ENCODE data around the gene PALM3. TPM values are rescaled to one million over a fixed set of nuclear protein-coding genes. Genes with fewer than 3 reads are reported as not detected.

Gene PALM3
- total RNA-seq, 2 experiments from 2014 or later, result 0.09 TPM; not detected in 1

DNA sequence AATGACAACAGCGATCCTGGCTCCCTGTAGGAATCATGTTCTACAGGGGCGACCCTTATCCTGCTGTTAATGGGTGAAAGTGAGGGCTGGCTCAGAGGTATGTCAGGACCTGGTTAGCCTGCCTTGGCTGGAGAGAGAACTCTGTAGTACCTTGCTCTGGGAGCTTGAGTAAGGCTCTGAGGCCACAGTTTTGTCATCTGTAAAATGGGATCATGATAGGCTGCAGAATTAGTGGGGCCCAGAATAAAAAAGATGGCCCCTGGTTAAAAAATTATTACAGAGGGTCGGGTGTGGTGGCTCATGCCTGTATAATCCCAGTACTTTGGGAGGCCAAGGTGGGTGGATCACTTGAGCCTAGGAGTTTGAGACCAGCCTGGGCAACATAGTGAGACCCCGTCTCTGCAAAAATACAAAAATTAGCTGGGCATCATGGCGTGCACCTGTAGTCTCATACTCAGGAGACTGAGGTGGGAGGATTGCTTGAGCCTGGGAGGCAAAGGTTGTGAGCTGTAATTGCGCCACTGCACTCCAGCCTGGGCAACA, 39.2 kb upstream of the PALM3 start:
- Histone ChIP-seq H3K4me1 (ENCODE audit: insufficient read depth, low read length, poor library complexity, severe bottlenecking) (no peaks in the 10 kb centered on the region), H3K9me2 (ENCODE audit: insufficient read depth, low read length) (no peaks in the 10 kb centered on the region), H3K79me2 (ENCODE audit: insufficient read depth, low read depth, low read length) (no peaks in the 10 kb centered on the region), H3K9me3 (ENCODE audit: low read length) (no peaks in the 10 kb centered on the region), H3K4me3 (ENCODE audit: low read depth, low read length, poor library complexity, severe bottlenecking) (no peak overlapping the region), H2AFZ (ENCODE audit: low read length) (no peak overlapping the region), H4K20me1 (ENCODE audit: insufficient read depth, low read length) (no peaks in the 10 kb centered on the region), H3K36me3 (ENCODE audit: insufficient read depth, low read length) (peaks cover 16% of the 10 kb centered on the region), H3K4me2 (ENCODE audit: low read length) (no peak overlapping the region), H3K27ac (ENCODE audit: low read depth, low read length, poor library complexity, severe bottlenecking) (no peak overlapping the region)
- POLR2A ChIA-PET, result no interaction called here
- no TSS peak for BruUV-seq (replicated peaks)
- intact Hi-C loops (cut with micrococcal nuclease; ENCODE audit: unreplicated experiment), result no loop called here
- no peak for DNase-seq (ENCODE audit: low spot score)
- no peak for TF ChIP-seq EZH2phosphoT487 (IDR thresholded peaks at IDR 0.05; ENCODE audit: borderline replicate concordance, low read depth, low read length)
- TF ChIP-seq, protein P1, sequence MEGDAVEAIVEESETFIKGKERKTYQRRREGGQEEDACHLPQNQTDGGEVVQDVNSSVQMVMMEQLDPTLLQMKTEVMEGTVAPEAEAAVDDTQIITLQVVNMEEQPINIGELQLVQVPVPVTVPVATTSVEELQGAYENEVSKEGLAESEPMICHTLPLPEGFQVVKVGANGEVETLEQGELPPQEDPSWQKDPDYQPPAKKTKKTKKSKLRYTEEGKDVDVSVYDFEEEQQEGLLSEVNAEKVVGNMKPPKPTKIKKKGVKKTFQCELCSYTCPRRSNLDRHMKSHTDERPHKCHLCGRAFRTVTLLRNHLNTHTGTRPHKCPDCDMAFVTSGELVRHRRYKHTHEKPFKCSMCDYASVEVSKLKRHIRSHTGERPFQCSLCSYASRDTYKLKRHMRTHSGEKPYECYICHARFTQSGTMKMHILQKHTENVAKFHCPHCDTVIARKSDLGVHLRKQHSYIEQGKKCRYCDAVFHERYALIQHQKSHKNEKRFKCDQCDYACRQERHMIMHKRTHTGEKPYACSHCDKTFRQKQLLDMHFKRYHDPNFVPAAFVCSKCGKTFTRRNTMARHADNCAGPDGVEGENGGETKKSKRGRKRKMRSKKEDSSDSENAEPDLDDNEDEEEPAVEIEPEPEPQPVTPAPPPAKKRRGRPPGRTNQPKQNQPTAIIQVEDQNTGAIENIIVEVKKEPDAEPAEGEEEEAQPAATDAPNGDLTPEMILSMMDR (conservative IDR thresholded peaks at IDR 0.05; ENCODE audit: low read length), result no peak
- CTCF ChIA-PET (ENCODE audit: unreplicated experiment), result no interaction called here

DNA sequence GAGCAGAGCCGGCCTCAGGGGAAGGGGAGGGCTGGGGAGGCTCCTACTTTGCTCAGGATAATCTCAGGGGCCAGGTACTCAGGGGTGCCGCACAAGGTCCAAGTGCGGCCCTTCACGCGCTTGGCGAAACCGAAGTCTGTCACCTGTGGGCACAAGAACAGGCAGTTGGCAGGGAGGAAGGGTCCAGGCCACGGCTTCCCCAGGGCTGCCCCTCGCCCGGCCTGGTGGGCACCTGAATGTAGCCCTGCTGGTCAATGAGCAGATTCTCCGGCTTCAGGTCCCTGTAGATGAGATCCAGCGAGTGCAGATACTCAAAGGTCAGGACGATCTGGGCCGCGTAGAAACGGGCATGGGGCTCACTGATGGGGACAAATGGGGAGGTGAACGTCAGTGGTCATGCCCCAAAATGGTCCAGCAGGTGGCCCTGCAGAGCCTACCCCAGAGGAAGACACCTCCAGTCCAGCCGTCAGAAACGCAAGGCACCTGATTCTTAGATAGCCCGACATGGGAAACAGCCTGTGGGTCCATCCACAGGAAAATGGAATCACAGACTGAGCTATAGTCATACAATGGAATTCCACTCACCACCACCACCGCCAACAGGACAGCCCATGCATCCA, 35.8 kb upstream of the PALM3 start:
- intact Hi-C loops (cut with micrococcal nuclease; ENCODE audit: unreplicated experiment), result no loop called here
- DNase-seq (ENCODE audit: low spot score), result no peak

More for the DNA sequence above, 35.8 kb upstream of the PALM3 start:
- TF ChIP-seq, protein P1 (conservative IDR thresholded peaks at IDR 0.05; ENCODE audit: low read length), result peak; percentile 33
- TF ChIP-seq EZH2phosphoT487 (IDR thresholded peaks at IDR 0.05; ENCODE audit: borderline replicate concordance, low read depth, low read length), result no peak
- Histone ChIP-seq H3K27ac (ENCODE audit: low read depth, low read length, poor library complexity, severe bottlenecking) (no peak overlapping the region), H3K4me2 (ENCODE audit: low read length) (no peak overlapping the region), H3K9me3 (ENCODE audit: low read length) (peaks cover 9% of the 10 kb centered on the region), H4K20me1 (ENCODE audit: insufficient read depth, low read length) (no peaks in the 10 kb centered on the region), H3K4me3 (ENCODE audit: low read depth, low read length, poor library complexity, severe bottlenecking) (no peak overlapping the region), H2AFZ (ENCODE audit: low read length) (no peak overlapping the region), H3K9me2 (ENCODE audit: insufficient read depth, low read length) (no peaks in the 10 kb centered on the region), H3K36me3 (ENCODE audit: insufficient read depth, low read length) (peaks cover 25% of the 10 kb centered on the region), H3K4me1 (ENCODE audit: insufficient read depth, low read length, poor library complexity, severe bottlenecking) (peaks cover under 1% of the 10 kb centered on the region), H3K79me2 (ENCODE audit: insufficient read depth, low read depth, low read length) (no peaks in the 10 kb centered on the region)
- POLR2A ChIA-PET, result no interaction called here
- BruUV-seq (replicated peaks), result no TSS peak
- CTCF ChIA-PET (ENCODE audit: unreplicated experiment), result no interaction called here

Measured in OCI-LY7 (cell line).